ENCODE measurements around the gene GPC1. TPM values are rescaled to one million over a fixed set of nuclear protein-coding genes. Genes with fewer than 3 reads are reported as not detected.

GPC1 gene
- total and polyA plus RNA-seq, 2 of the 13 experiments (the other 11 are each of a cell fraction or from before 2014, with no cell fraction given), result 4.0 to 5.5 TPM

DNA sequence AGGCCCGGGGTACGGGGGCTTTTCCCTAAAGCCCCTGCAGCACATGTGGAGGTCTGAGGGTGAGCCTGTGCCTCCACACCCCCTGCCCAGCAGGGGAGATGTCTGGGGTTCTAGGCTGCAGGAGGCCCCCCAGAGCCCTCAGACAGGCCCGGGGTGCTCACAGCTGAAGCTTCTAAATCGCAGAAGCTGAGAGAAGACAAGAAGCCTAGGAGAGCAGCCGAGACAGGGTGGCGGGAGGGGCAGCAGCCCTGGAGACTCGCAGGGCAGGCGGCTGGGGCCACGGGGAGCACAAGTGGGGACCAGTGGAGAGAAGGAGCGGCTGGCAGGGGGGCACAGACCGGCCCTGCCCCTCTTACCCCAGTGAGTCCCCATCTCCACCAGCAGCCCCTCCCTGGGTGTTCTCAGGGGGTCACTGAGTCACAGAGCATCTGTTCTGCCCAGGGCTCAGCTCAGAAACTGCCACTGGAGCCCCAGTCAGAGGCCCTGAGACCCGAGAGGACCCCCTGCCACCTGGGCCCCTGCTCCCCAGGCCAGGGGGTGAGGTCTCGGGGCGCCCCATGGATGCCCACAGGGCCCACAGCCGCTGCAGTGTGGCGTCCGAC, 26.1 kb downstream of the GPC1 start:
- no TSS peak for BruUV-seq (replicated peaks)
- H3K9ac ChIP-seq (ENCODE audit: insufficient read depth, low read depth, low read length), result no peak overlapping the region
- no peaks in the 10 kb centered on the region for H3K36me3 ChIP-seq (replicated peaks in 1 of 2; ENCODE audit: control insufficient read depth in 1 of 2, insufficient read depth in 2 of 2, low read length in 2 of 2)
- FAIRE-seq, result no peak
- H3K27ac ChIP-seq (ENCODE audit: extremely low read length, insufficient read depth, low read length), result no peak overlapping the region
- no peak for DNase-seq (ENCODE audit: low spot score)
- no peak overlapping the region for H3K4me2 ChIP-seq (ENCODE audit: low read depth, low read length)
- H4K20me1 ChIP-seq (ENCODE audit: insufficient read depth, low read length), result no peaks in the 10 kb centered on the region; the same call in 1 of the 2 replicates
- H2AFZ ChIP-seq (ENCODE audit: low read length), result no peak overlapping the region
- CTCF ChIA-PET (ENCODE audit: low intra/inter-chr PET ratio, low total read pairs), result no interaction called here
- WGBS (ENCODE audit: low lambda C conversion rate), result 82% methylated on average over 13 of the region's 17 CpGs
- POLR2A ChIA-PET, result no interaction called here
- H3K4me1 ChIP-seq (ENCODE audit: insufficient read depth, low read length), result peaks cover 40% of the 10 kb centered on the region
- no peak for TF ChIP-seq RAD51 (IDR thresholded peaks at IDR 0.05; ENCODE audit: borderline replicate concordance)
- no peaks in the 10 kb centered on the region for H3K79me2 ChIP-seq (ENCODE audit: insufficient read depth, low read length)
- intact Hi-C loops (cut with micrococcal nuclease; ENCODE audit: unreplicated experiment) (no loop called here), in situ Hi-C loops (cut with HindIII; ENCODE audit: extremely low pct_ligation_motif_present, low pct_unique_long_range_greater_than_20kb) (no loop called here)
- peaks cover 10 to 13% of the 10 kb centered on the region in 2 experiments for H3K27me3 ChIP-seq (ENCODE audit: control insufficient read depth in 1 of 2, insufficient read depth in 2 of 2, low read length in 2 of 2)
- H3K9me3 ChIP-seq (ENCODE audit: low read length), result no peaks in the 10 kb centered on the region
- no peak for ATAC-seq
- H3K4me3 ChIP-seq (replicated peaks in 1 of 3; ENCODE audit: insufficient read depth in 1 of 3, low read depth in 2 of 3, low read length in 3 of 3), result no peak overlapping the region

DNA sequence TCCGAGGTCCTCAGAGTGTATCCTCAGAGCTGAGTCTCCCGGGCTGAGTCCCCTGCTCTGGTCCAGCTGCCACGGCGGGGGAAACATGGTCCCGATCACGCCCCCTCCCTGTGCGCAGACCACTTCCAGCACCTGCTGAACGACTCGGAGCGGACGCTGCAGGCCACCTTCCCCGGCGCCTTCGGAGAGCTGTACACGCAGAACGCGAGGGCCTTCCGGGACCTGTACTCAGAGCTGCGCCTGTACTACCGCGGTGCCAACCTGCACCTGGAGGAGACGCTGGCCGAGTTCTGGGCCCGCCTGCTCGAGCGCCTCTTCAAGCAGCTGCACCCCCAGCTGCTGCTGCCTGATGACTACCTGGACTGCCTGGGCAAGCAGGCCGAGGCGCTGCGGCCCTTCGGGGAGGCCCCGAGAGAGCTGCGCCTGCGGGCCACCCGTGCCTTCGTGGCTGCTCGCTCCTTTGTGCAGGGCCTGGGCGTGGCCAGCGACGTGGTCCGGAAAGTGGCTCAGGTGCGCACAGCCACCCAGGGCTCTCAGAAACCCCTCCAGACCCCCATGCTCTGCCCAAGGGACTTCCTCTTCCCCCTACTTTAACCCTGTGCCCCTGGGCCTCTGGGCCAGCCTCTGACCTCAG, 26.7 kb downstream of the GPC1 start:
- intact Hi-C loops (cut with micrococcal nuclease; ENCODE audit: unreplicated experiment), result no loop called here
- Histone ChIP-seq H3K4me1 (ENCODE audit: insufficient read depth, low read length) (peaks cover 39% of the 10 kb centered on the region), H3K9me3 (ENCODE audit: low read length) (no peaks in the 10 kb centered on the region), H2AFZ (ENCODE audit: low read length) (no peak overlapping the region), H3K36me3 (replicated peaks in 1 of 2; ENCODE audit: control insufficient read depth in 1 of 2, insufficient read depth in 2 of 2, low read length in 2 of 2) (no peaks in the 10 kb centered on the region), H3K4me2 (ENCODE audit: low read depth, low read length) (no peak overlapping the region), H3K27ac (ENCODE audit: extremely low read length, insufficient read depth, low read length) (no peak overlapping the region), H3K9ac (ENCODE audit: insufficient read depth, low read depth, low read length) (no peak overlapping the region), H3K27me3 (ENCODE audit: control insufficient read depth in 1 of 2, insufficient read depth in 2 of 2, low read length in 2 of 2) (peaks cover 4 to 7% of the 10 kb centered on the region in 2 experiments; a peak in 4 of 5 replicates), H3K4me3 (replicated peaks in 1 of 3; ENCODE audit: insufficient read depth in 1 of 3, low read depth in 2 of 3, low read length in 3 of 3) (no peak overlapping the region), H4K20me1 (ENCODE audit: insufficient read depth, low read length) (no peaks in the 10 kb centered on the region; the same call in 1 of the 2 replicates), H3K79me2 (ENCODE audit: insufficient read depth, low read length) (no peaks in the 10 kb centered on the region)
- FAIRE-seq (no peak), DNase-seq (ENCODE audit: low spot score) (no peak), ATAC-seq (no peak)
- ChIA-PET POLR2A (no interaction called here), CTCF (ENCODE audit: low intra/inter-chr PET ratio, low total read pairs) (no interaction called here)
- BruUV-seq (replicated peaks), result no TSS peak
- 90% methylated on average over 37 of the region's 41 CpGs for WGBS (ENCODE audit: low lambda C conversion rate)
- in situ Hi-C loops (cut with HindIII; ENCODE audit: extremely low pct_ligation_motif_present, low pct_unique_long_range_greater_than_20kb), result no loop called here
- TF ChIP-seq POLR2G (IDR thresholded peaks at IDR 0.05; ENCODE audit: low read depth, low read length) (peak; percentile 10; the same call in 1 of the 2 replicates), NCOA1 (CRISPR knock-in tag; IDR thresholded peaks at IDR 0.05) (no peak), ZNF329 (CRISPR knock-in tag; IDR thresholded peaks at IDR 0.05; ENCODE audit: low read depth) (no peak), ZNF432 (CRISPR knock-in tag; IDR thresholded peaks at IDR 0.05; ENCODE audit: borderline replicate concordance) (no peak), ZKSCAN5 (CRISPR knock-in tag; IDR thresholded peaks at IDR 0.05) (no peak)
- TF ChIP-seq, protein P1, sequence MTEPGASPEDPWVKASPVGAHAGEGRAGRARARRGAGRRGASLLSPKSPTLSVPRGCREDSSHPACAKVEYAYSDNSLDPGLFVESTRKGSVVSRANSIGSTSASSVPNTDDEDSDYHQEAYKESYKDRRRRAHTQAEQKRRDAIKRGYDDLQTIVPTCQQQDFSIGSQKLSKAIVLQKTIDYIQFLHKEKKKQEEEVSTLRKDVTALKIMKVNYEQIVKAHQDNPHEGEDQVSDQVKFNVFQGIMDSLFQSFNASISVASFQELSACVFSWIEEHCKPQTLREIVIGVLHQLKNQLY (CRISPR knock-in tag; IDR thresholded peaks at IDR 0.05), result no peak
